Kidney (tissue), 14 donors: ENCODE results near the gene TPP1. TPM values are rescaled to one million over a fixed set of nuclear protein-coding genes. Genes with fewer than 3 reads are reported as not detected.

Experiments used
- DNase-seq, 5 donors: peaks; one replicate each; pipeline ENCODE4 v3.0.0-alpha.2; 2013 to 2020
- FAIRE-seq: peaks from 2 replicates; lab custom pipeline; 2012; peaks lifted over from hg19 to GRCh38; lab: Jason Lieb, UNC
- H3K27ac ChIP-seq, 2 donors: one replicate each; pipeline ENCODE4 v1.7.0; 2013; ENCODE audit warnings: low read depth in 2 of 2, low read length in 2 of 2, inconsistent platforms in 1 of 2
- H3K27me3 ChIP-seq: one replicate; pipeline ENCODE4 v1.7.1; 2013; ENCODE audit warnings: low read length, inconsistent platforms; ENCODE audit not compliant: control insufficient read depth, insufficient read depth
- H3K36me3 ChIP-seq, 3 donors: one replicate each; pipeline versions ENCODE4 v1.7.0 to v1.7.1; 2013; ENCODE audit warnings: low read length in 3 of 3, control low read depth in 1 of 3, inconsistent platforms in 1 of 3; ENCODE audit not compliant: insufficient read depth in 3 of 3, control insufficient read depth in 2 of 3
- H3K4me1 ChIP-seq, 3 donors: one replicate each; pipeline versions ENCODE4 v1.7.0 to v1.7.1; 2013; ENCODE audit warnings: low read length in 3 of 3, inconsistent platforms in 1 of 3, low read depth in 1 of 3; ENCODE audit not compliant: control insufficient read depth in 2 of 3, insufficient read depth in 2 of 3
- H3K4me3 ChIP-seq, 3 donors: one replicate each; pipeline versions ENCODE4 v1.7.0 to v1.8.1; 2013; ENCODE audit warnings: low read length in 3 of 3, control low read depth in 1 of 3, inconsistent platforms in 1 of 3
- H3K9ac ChIP-seq, 3 donors: one replicate each; pipeline versions ENCODE4 v1.7.0 to v1.7.1; 2013; ENCODE audit warnings: low read length in 3 of 3, control low read depth in 1 of 3, inconsistent platforms in 1 of 3
- H3K9me3 ChIP-seq, 3 donors: one replicate each; pipeline versions ENCODE4 v1.7.0 to v1.7.1; 2013; ENCODE audit warnings: low read length in 3 of 3, control low read depth in 1 of 3, inconsistent platforms in 1 of 3; ENCODE audit not compliant: control insufficient read depth in 2 of 3, insufficient read depth in 1 of 3
- CTCF ChIP-seq: IDR thresholded peaks from 3 replicates; pipeline ENCODE4 v1.5.1; 2012; ENCODE audit warnings: mild to moderate bottlenecking, moderate library complexity, borderline replicate concordance; ENCODE audit not compliant: insufficient read depth; ENCODE audit errors: extremely low read depth
- intact Hi-C: fragments of 100-400 bp; cut with DNase I; formaldehyde crosslinking; loops from one replicate; pipeline ENCODE4 v1.11.1; 2022
- polyA plus RNA-seq: library from polyadenylated mRNA; stranded (reverse); fragments of 350-450 nt; fragmentation: Illumina TruSeq; extraction: RNeasy Lipid Tissue Mini Kit (QIAGEN cat#74804); gene quantifications from one replicate; pipeline ENCODE4 v1.2.3, GENCODE V29; 2014; ENCODE audit warnings: low read depth, low replicate concordance; ENCODE audit not compliant: insufficient read depth
- total RNA-seq: library from RNA; stranded (reverse); fragmentation: NEBNext Ultra II Directional; extraction: Animal tissue kit (Norgen Biotek cat#: 25700); gene quantifications from one replicate; pipeline ENCODE4 v1.2.1, GENCODE V29; 2021
- donor health status: control.
- donor health status: control.
- donor health status: control.
- donor health status: control.
- donor health status: control.
- donor health status: DM: yes; HTN: yes; CAD: no.
- donor health status: Normal renal cell carcinoma (clear cell type).

The TPP1 gene
- total and polyA plus RNA-seq, 2 donors from 2014 or later: 84.2 to 115 TPM

GRCh38 chr11:6604081-6604626 lies 15.1 kb downstream of the TPP1 start:
- peaks cover 5 to 45% (median 24%) of the 10 kb centered on the region in 3 donors for H3K4me1 ChIP-seq
- peak; percentile 18 for TF ChIP-seq CTCF
- DNase-seq: peak in 4 of 5 donors; percentile 67 to 89 (median 80)

DNA sequence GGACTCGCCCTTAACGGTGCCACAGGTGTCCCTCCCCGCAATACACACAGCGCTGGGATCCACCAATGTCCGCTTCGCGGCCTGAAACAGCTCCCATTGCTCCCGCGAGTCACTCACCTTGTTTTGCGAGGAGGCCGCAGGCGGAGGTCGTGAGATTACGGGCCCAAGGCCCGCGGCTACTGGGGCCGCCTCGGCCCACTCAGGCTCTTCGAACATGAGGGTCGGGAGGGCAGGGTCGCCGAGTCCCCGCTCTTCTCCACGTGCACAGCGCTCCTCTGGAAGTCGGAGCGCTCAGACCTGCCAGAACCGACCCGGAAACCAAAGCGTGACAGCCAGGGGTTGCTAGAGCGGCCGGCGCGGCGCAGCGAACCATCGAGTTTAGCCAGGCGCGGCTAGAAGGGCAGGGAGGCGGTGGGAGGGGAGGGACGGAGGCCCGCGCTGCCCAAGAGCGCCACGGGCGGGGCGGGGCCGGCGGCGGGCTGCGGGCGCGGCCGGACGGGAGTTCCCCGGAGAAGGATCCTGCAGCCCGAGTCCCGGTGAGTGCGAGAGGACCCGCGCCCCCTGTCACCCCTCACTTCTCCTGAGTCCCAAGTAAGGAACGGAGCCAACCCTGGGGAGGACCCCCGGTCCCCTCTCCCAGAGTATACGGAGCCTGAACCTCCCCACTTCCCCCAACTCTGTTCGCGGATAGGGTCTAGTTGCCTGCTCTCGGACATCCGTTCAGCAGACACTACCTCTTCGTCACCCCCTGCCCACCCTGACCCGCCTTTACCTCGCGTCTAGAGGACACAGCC lies 15.7 kb downstream of the TPP1 start, which contains the start of the genes ILK and RRP8:
TSS of gene ILK (plus strand) at position 488 of the 794 bp plus-strand sequence. CDS start 498 bp downstream, outside the sequence.
TSS of gene RRP8 (minus strand) at position 330 of the 794 bp plus-strand sequence. CDS start at position 216, 114 bp downstream.
- Histone ChIP-seq H3K27me3 (no peaks in the 10 kb centered on the region), H3K4me1 (peaks cover 5 to 45% (median 29%) of the 10 kb centered on the region in 3 donors), H3K36me3 (peaks cover 8 to 30% (median 24%) of the 10 kb centered on the region in 3 donors), H3K9me3 (no peaks in the 10 kb centered on the region), H3K9ac (peak within 1 kb of the TSS; percentile 89 to 98 (median 96)), H3K4me3 (peak within 1 kb of the TSS; percentile 91 to 95 (median 93)), H3K27ac (peak within 1 kb of the TSS; percentile 92 to 97)
- DNase-seq: peak; percentile 92 to 97 (median 96)
- no peak for FAIRE-seq
- TF ChIP-seq CTCF: no peak
- intact Hi-C loops: no loop called here

More at GRCh38 chr11:6604081-6604626, 15.1 kb downstream of the TPP1 start:
- H3K27ac ChIP-seq: peak overlapping the region; percentile 92 to 97
- H3K36me3 ChIP-seq: peaks cover 11 to 34% (median 31%) of the 10 kb centered on the region in 3 donors
- H3K9me3 ChIP-seq: no peaks in the 10 kb centered on the region
- H3K9ac ChIP-seq: peak overlapping the region; percentile 89 to 98 (median 91)
- H3K4me3 ChIP-seq: peak overlapping the region; percentile 91 to 95 (median 93)
- intact Hi-C loops: no loop called here
- no peaks in the 10 kb centered on the region for H3K27me3 ChIP-seq
- FAIRE-seq: no peak

- no peaks in the 10 kb centered on the region for H3K27me3 ChIP-seq
- FAIRE-seq (no peak), DNase-seq (peak in 2 of 5 donors; percentile 3 to 31)
- H3K9ac ChIP-seq: peak overlapping the region; percentile 66 to 96 (median 84)
- peaks cover 3 to 23% (median 17%) of the 10 kb centered on the region in 3 donors for H3K36me3 ChIP-seq
- peak overlapping the region in 1 of 2 donors; percentile 92 for H3K27ac ChIP-seq
- intact Hi-C loops: no loop called here
- peak overlapping the region; percentile 87 to 91 (median 89) for H3K4me3 ChIP-seq
- TF ChIP-seq CTCF: no peak
- H3K4me1 ChIP-seq: peaks cover 5 to 34% (median 20%) of the 10 kb centered on the region in 3 donors
- H3K9me3 ChIP-seq: no peaks in the 10 kb centered on the region
These were observed 16.9 kb downstream of the TPP1 start for GRCh38 chr11:6602096-6602940.
